DOHH2 (cell line): Measurements from ENCODE around the gene KREMEN1.

Source experiments
- H3F3A ChIP-seq: fragments of 200-600 bp; sonication (generic), shearing (Covaris generic); 2 replicates; pipeline ENCODE4 v1.6.0; 2016; ENCODE audit warnings: antibody characterized with exemption, mild to moderate bottlenecking; ENCODE audit not compliant: control insufficient read depth, insufficient read depth
- H3K27ac ChIP-seq: fragments of 200-600 bp; sonication (generic); 2 replicates; pipeline ENCODE4 v1.5.1; 2014; ENCODE audit warnings: low read depth, mild to moderate bottlenecking, low read length, moderate library complexity
- H3K27me3 ChIP-seq: fragments of 200-600 bp; sonication (generic); 2 replicates; pipeline ENCODE4 v1.6.1; 2014; ENCODE audit warnings: mild to moderate bottlenecking, low read length, mixed read lengths; ENCODE audit not compliant: control insufficient read depth
- H3K36me3 ChIP-seq: fragments of 200-600 bp; sonication (generic); 2 replicates; pipeline ENCODE4 v1.6.1; 2014; ENCODE audit warnings: mild to moderate bottlenecking, low read length, moderate library complexity, mixed read lengths; ENCODE audit not compliant: control insufficient read depth
- H3K4me1 ChIP-seq: fragments of 200-600 bp; sonication (generic); 2 replicates; pipeline ENCODE4 v1.6.1; 2014; ENCODE audit warnings: mild to moderate bottlenecking, low read length, mixed read lengths; ENCODE audit not compliant: control insufficient read depth
- H3K4me2 ChIP-seq: fragments of 200-600 bp; sonication (generic); 2 replicates; pipeline ENCODE4 v1.6.0; 2014; ENCODE audit warnings: mild to moderate bottlenecking, low read length, moderate library complexity
- H3K4me3 ChIP-seq: fragments of 200-600 bp; sonication (generic); 2 replicates; pipeline ENCODE4 v1.5.1; 2014; ENCODE audit warnings: mild to moderate bottlenecking, low read length, mixed read lengths
- H3K79me2 ChIP-seq: fragments of 200-600 bp; sonication (generic); 2 replicates; pipeline ENCODE4 v1.6.1; 2014; ENCODE audit warnings: mild to moderate bottlenecking, low read length, mixed read lengths; ENCODE audit not compliant: control insufficient read depth
- H3K9me2 ChIP-seq: fragments of 200-600 bp; sonication (generic); replicated peaks from 2 replicates; pipeline ENCODE4 v1.6.1; 2014; ENCODE audit warnings: mild to moderate bottlenecking, low read length, mixed read lengths; ENCODE audit not compliant: control insufficient read depth
- H3K9me3 ChIP-seq: fragments of 200-600 bp; sonication (generic); 2 replicates; pipeline ENCODE4 v1.6.1; 2014; ENCODE audit warnings: antibody characterized with exemption, low read length, mixed read lengths; ENCODE audit not compliant: control insufficient read depth, insufficient read depth
- H4K20me1 ChIP-seq: fragments of 200-600 bp; sonication (generic); 2 replicates; pipeline ENCODE4 v1.6.0; 2014; ENCODE audit warnings: low read depth, mild to moderate bottlenecking, antibody characterized with exemption, low read length, moderate library complexity; ENCODE audit not compliant: control insufficient read depth, insufficient read depth
- CTCF ChIP-seq: fragments of 200-600 bp; sonication (generic); IDR thresholded peaks from one replicate; pipeline ENCODE4 v1.5.1; 2014; ENCODE audit warnings: antibody characterized with exemption, mild to moderate bottlenecking, low read depth, low read length; ENCODE audit not compliant: poor library complexity, severe bottlenecking
- EZH2phosphoT487 ChIP-seq: fragments of 200-600 bp; sonication (generic); IDR thresholded peaks from 2 replicates; pipeline ENCODE4 v1.6.1; 2017; ENCODE audit warnings: borderline replicate concordance, mild to moderate bottlenecking, antibody characterized with exemption, low read length, moderate library complexity, mixed read lengths

The KREMEN1 gene

GRCh38 chr22:29102300-29102699 lies 29.5 kb downstream of the KREMEN1 start:
- no peaks in the 10 kb centered on the region for H3K9me2 ChIP-seq
- H3K79me2 ChIP-seq: no peaks in the 10 kb centered on the region
- H3K4me1 ChIP-seq: no peaks in the 10 kb centered on the region
- no peaks in the 10 kb centered on the region for H3K36me3 ChIP-seq
- no peaks in the 10 kb centered on the region for H3F3A ChIP-seq
- no peak for TF ChIP-seq EZH2phosphoT487
- TF ChIP-seq CTCF: no peak
- H3K4me3 ChIP-seq: no peak overlapping the region
- no peak overlapping the region for H3K4me2 ChIP-seq
- no peak overlapping the region for H3K27ac ChIP-seq
- peaks cover 22% of the 10 kb centered on the region for H3K27me3 ChIP-seq
- no peaks in the 10 kb centered on the region for H3K9me3 ChIP-seq
- H4K20me1 ChIP-seq: no peaks in the 10 kb centered on the region

GRCh38 chr22:29103121-29103520 lies 30.3 kb downstream of the KREMEN1 start:
- no peak overlapping the region for H3K27ac ChIP-seq
- no peaks in the 10 kb centered on the region for H3K4me1 ChIP-seq
- no peaks in the 10 kb centered on the region for H3K9me3 ChIP-seq
- no peak for TF ChIP-seq EZH2phosphoT487
- TF ChIP-seq CTCF: no peak
- H3K27me3 ChIP-seq: peaks cover 22% of the 10 kb centered on the region
- H3K79me2 ChIP-seq: no peaks in the 10 kb centered on the region
- H3K4me2 ChIP-seq: no peak overlapping the region
- H3K36me3 ChIP-seq: no peaks in the 10 kb centered on the region
- no peaks in the 10 kb centered on the region for H3K9me2 ChIP-seq
- no peaks in the 10 kb centered on the region for H3F3A ChIP-seq
- no peaks in the 10 kb centered on the region for H4K20me1 ChIP-seq
- no peak overlapping the region for H3K4me3 ChIP-seq

- Histone ChIP-seq H4K20me1 (no peaks in the 10 kb centered on the region), H3K4me2 (no peak overlapping the region), H3K36me3 (no peaks in the 10 kb centered on the region), H3K9me3 (no peaks in the 10 kb centered on the region), H3K9me2 (no peaks in the 10 kb centered on the region), H3F3A (no peaks in the 10 kb centered on the region), H3K79me2 (no peaks in the 10 kb centered on the region), H3K4me3 (no peak overlapping the region), H3K27me3 (peaks cover 23% of the 10 kb centered on the region), H3K4me1 (no peaks in the 10 kb centered on the region), H3K27ac (no peak overlapping the region)
- TF ChIP-seq CTCF: no peak
- no peak for TF ChIP-seq EZH2phosphoT487
Observed at GRCh38 chr22:29105468-29105867, 32.6 kb downstream of the KREMEN1 start.

GRCh38 chr22:29106839-29107238 lies 34.0 kb downstream of the KREMEN1 start:
- Histone ChIP-seq H3K9me3 (no peaks in the 10 kb centered on the region), H3F3A (no peaks in the 10 kb centered on the region), H3K4me2 (no peak overlapping the region), H3K36me3 (no peaks in the 10 kb centered on the region), H3K79me2 (no peaks in the 10 kb centered on the region), H3K4me1 (no peaks in the 10 kb centered on the region), H3K27ac (no peak overlapping the region), H4K20me1 (no peaks in the 10 kb centered on the region), H3K27me3 (peaks cover 21% of the 10 kb centered on the region; the same call in 1 of the 2 replicates), H3K4me3 (no peak overlapping the region), H3K9me2 (no peaks in the 10 kb centered on the region)
- TF ChIP-seq EZH2phosphoT487: no peak
- TF ChIP-seq CTCF: no peak
